Measurements from ENCODE around the gene AHDC1. TPM values are rescaled to one million over a fixed set of nuclear protein-coding genes. Genes with fewer than 3 reads are reported as not detected.

AHDC1 gene
- total RNA-seq, 1 experiment from 2014 or later = 33.7 TPM

GRCh38 chr1:27492796-27493195, 111.1 kb downstream of the AHDC1 start:
- DNase-seq (ENCODE audit: low read depth, low spot score) = no peak
- RAD21 ChIA-PET (ENCODE audit: low non-redundant PET in 1 of 2, low total read pairs in 2 of 2, uncharacterized antibody in 2 of 2, unreplicated experiment in 2 of 2) = no interaction called here
- ATAC-seq = no peak
- BruUV-seq (replicated peaks) = no TSS peak
- Histone ChIP-seq H3K4me1 (ENCODE audit: control insufficient read depth in 1 of 2, insufficient read depth in 2 of 2, low read length in 2 of 2) (peaks cover 10 to 45% of the 10 kb centered on the region in 2 experiments), H3K27ac (ENCODE audit: low read depth, low read length) (no peak overlapping the region), H3K9me2 (ENCODE audit: insufficient read depth) (no peaks in the 10 kb centered on the region), H3K36me3 (ENCODE audit: control insufficient read depth in 1 of 2, insufficient read depth in 2 of 2, low read length in 2 of 2) (no peaks in the 10 kb centered on the region), H3K4me2 (ENCODE audit: low read length) (no peak overlapping the region), H3K9ac (ENCODE audit: low read length) (no peak overlapping the region), H2AFZ (ENCODE audit: low read depth, low read length, poor library complexity, severe bottlenecking) (no peak overlapping the region), H4K20me1 (ENCODE audit: insufficient read depth) (0 out of 2 replicates have a peak, but pooled peaks cover 8% of the 10 kb centered on the region), H3K4me3 (replicated peaks in 1 of 2; ENCODE audit: low read depth in 1 of 2, low read length in 2 of 2) (no peak overlapping the region), H3K27me3 (ENCODE audit: insufficient read depth, low read length) (no peaks in the 10 kb centered on the region), H3K79me2 (ENCODE audit: insufficient read depth, low read length) (peaks cover 22% of the 10 kb centered on the region), H3K9me3 (ENCODE audit: control insufficient read depth in 1 of 2, insufficient read depth in 1 of 2, low read depth in 1 of 2, low read length in 2 of 2) (no peaks in the 10 kb centered on the region)
- CTCF ChIA-PET = no interaction called here
- TF ChIP-seq CTCF (IDR thresholded peaks at IDR 0.05 in 2 of 3, conservative IDR thresholded peaks at IDR 0.05 in 1 of 3; ENCODE audit: borderline replicate concordance in 1 of 3, insufficient read depth in 1 of 3, low read depth in 2 of 3, low read length in 2 of 3) (no peak), CBX3 (IDR thresholded peaks at IDR 0.05; ENCODE audit: low read depth) (no peak), EZH2 (IDR thresholded peaks at IDR 0.05) (no peak), CEBPB (IDR thresholded peaks at IDR 0.05; ENCODE audit: low read depth) (no peak), YY1 (IDR thresholded peaks at IDR 0.05; ENCODE audit: extremely low read depth, insufficient replicate concordance, low read depth, low read length) (no peak), ELF1 (IDR thresholded peaks at IDR 0.05; ENCODE audit: borderline replicate concordance, low read depth) (no peak), SRF (IDR thresholded peaks at IDR 0.05; ENCODE audit: low read depth) (no peak), POLR2A (IDR thresholded peaks at IDR 0.05; ENCODE audit: borderline replicate concordance, extremely low read depth, insufficient read depth, insufficient read length) (no peak), TCF7L2 (IDR thresholded peaks at IDR 0.05; ENCODE audit: borderline replicate concordance, extremely low read depth, insufficient read depth, insufficient read length) (no peak), ZBTB33 (IDR thresholded peaks at IDR 0.05; ENCODE audit: extremely low read depth, insufficient replicate concordance, low read length) (no peak)
- intact Hi-C loops (cut with micrococcal nuclease) = no loop called here
- POLR2A ChIA-PET = interaction anchor here (0.7 kb wide), 1 partner anchor 29 kb away, joined by 3 read pairs; no protein-coding TSS in a partner anchor

All from HCT116 (cell line).